Kidney (tissue), 22 donors: ENCODE results near the gene CLEC9A. TPM values are rescaled to one million over a fixed set of nuclear protein-coding genes. Genes with fewer than 3 reads are reported as not detected.

Experiments
- DNase-seq, 5 donors: peaks; one replicate each; pipeline ENCODE4 v3.0.0-alpha.2; 2013 to 2020
- FAIRE-seq: peaks from 2 replicates; lab custom pipeline; 2012; peaks lifted over from hg19 to GRCh38; lab: Jason Lieb, UNC
- H3K27ac ChIP-seq, 2 donors: one replicate each; pipeline ENCODE4 v1.7.0; 2013; ENCODE audit warnings: low read depth in 2 of 2, low read length in 2 of 2, inconsistent platforms in 1 of 2
- H3K27me3 ChIP-seq: one replicate; pipeline ENCODE4 v1.7.1; 2013; ENCODE audit warnings: low read length, inconsistent platforms; ENCODE audit not compliant: control insufficient read depth, insufficient read depth
- H3K36me3 ChIP-seq, 3 donors: one replicate each; pipeline versions ENCODE4 v1.7.0 to v1.7.1; 2013; ENCODE audit warnings: low read length in 3 of 3, control low read depth in 1 of 3, inconsistent platforms in 1 of 3; ENCODE audit not compliant: insufficient read depth in 3 of 3, control insufficient read depth in 2 of 3
- H3K4me1 ChIP-seq, 3 donors: one replicate each; pipeline versions ENCODE4 v1.7.0 to v1.7.1; 2013; ENCODE audit warnings: low read length in 3 of 3, inconsistent platforms in 1 of 3, low read depth in 1 of 3; ENCODE audit not compliant: control insufficient read depth in 2 of 3, insufficient read depth in 2 of 3
- H3K4me3 ChIP-seq, 3 donors: one replicate each; pipeline versions ENCODE4 v1.7.0 to v1.8.1; 2013; ENCODE audit warnings: low read length in 3 of 3, control low read depth in 1 of 3, inconsistent platforms in 1 of 3
- H3K9ac ChIP-seq, 3 donors: one replicate each; pipeline versions ENCODE4 v1.7.0 to v1.7.1; 2013; ENCODE audit warnings: low read length in 3 of 3, control low read depth in 1 of 3, inconsistent platforms in 1 of 3
- H3K9me3 ChIP-seq, 3 donors: one replicate each; pipeline versions ENCODE4 v1.7.0 to v1.7.1; 2013; ENCODE audit warnings: low read length in 3 of 3, control low read depth in 1 of 3, inconsistent platforms in 1 of 3; ENCODE audit not compliant: control insufficient read depth in 2 of 3, insufficient read depth in 1 of 3
- CTCF ChIP-seq: IDR thresholded peaks from 3 replicates; pipeline ENCODE4 v1.5.1; 2012; ENCODE audit warnings: mild to moderate bottlenecking, moderate library complexity, borderline replicate concordance; ENCODE audit not compliant: insufficient read depth; ENCODE audit errors: extremely low read depth
- intact Hi-C: fragments of 100-400 bp; cut with DNase I; formaldehyde crosslinking; loops from one replicate; pipeline ENCODE4 v1.11.1; 2022
- long read RNA-seq, 10 donors: library from polyadenylated mRNA in 1 of 10; unstranded in 1 of 10; transcript quantifications; one replicate each; pipeline ENCODE4 v2.0.0 and lab custom pipeline, GENCODE V29; 2021 to 2026
- polyA plus RNA-seq: library from polyadenylated mRNA; stranded (reverse); fragments of 350-450 nt; fragmentation: Illumina TruSeq; extraction: RNeasy Lipid Tissue Mini Kit (QIAGEN cat#74804); gene quantifications from one replicate; pipeline ENCODE4 v1.2.3, GENCODE V29; 2014; ENCODE audit warnings: low read depth, low replicate concordance; ENCODE audit not compliant: insufficient read depth
- total RNA-seq: library from RNA; stranded (reverse); fragmentation: NEBNext Ultra II Directional; extraction: Animal tissue kit (Norgen Biotek cat#: 25700); gene quantifications from one replicate; pipeline ENCODE4 v1.2.1, GENCODE V29; 2021
- donor health status: control.
- donor health status: control.
- donor health status: control.
- donor health status: control.
- donor health status: control.
- donor health status: DM: yes; HTN: yes; CAD: no.
- donor health status: Normal renal cell carcinoma (clear cell type).

The CLEC9A gene
- total RNA-seq, result 0.57 TPM
- polyA plus RNA-seq, result not detected
- long read RNA-seq, donor 1, result 0 reads
- long read RNA-seq, donor 2, result 0 reads
- long read RNA-seq, donor 3, result 0 reads
- long read RNA-seq, donor 4, result 0 reads
- long read RNA-seq, donor 5, result 0 reads
- long read RNA-seq, donor 6, result 0 reads
- long read RNA-seq, donor 7, result 0 reads
- long read RNA-seq, donor 8, result 0 reads
- long read RNA-seq, donor 9, result 0 reads
- long read RNA-seq, donor 10, result 0 reads

GRCh38 chr12:10030446-10030845, at the start of gene CLEC9A:
TSS of gene CLEC9A (plus strand) at chr12:10030682. CDS start at chr12:10052688, 22,006 bp downstream.
- Histone ChIP-seq H3K36me3 (no peaks in the 10 kb centered on the region), H3K9me3 (no peaks in the 10 kb centered on the region), H3K9ac (no peak within 1 kb of the TSS), H3K4me3 (no peak within 1 kb of the TSS), H3K4me1 (no peaks in the 10 kb centered on the region), H3K27me3 (no peaks in the 10 kb centered on the region), H3K27ac (no peak within 1 kb of the TSS)
- intact Hi-C loops, result no loop called here
- FAIRE-seq, result no peak
- no peak for TF ChIP-seq CTCF
- DNase-seq, result no peak

- Histone ChIP-seq H3K4me3 (no peak overlapping the region), H3K4me1 (no peaks in the 10 kb centered on the region), H3K27ac (no peak overlapping the region), H3K9me3 (no peaks in the 10 kb centered on the region), H3K36me3 (no peaks in the 10 kb centered on the region), H3K27me3 (no peaks in the 10 kb centered on the region), H3K9ac (no peak overlapping the region)
- TF ChIP-seq CTCF, result no peak
- FAIRE-seq (no peak), DNase-seq (no peak)
- intact Hi-C loops, result no loop called here
Observed at GRCh38 chr12:9991876-9992275, 38.6 kb upstream of the CLEC9A start.

GRCh38 chr12:9992296-9992695, 38.2 kb upstream of the CLEC9A start:
- no peak for TF ChIP-seq CTCF
- Histone ChIP-seq H3K4me3 (no peak overlapping the region), H3K27ac (no peak overlapping the region), H3K9me3 (no peaks in the 10 kb centered on the region), H3K36me3 (no peaks in the 10 kb centered on the region), H3K27me3 (no peaks in the 10 kb centered on the region), H3K9ac (no peak overlapping the region), H3K4me1 (no peaks in the 10 kb centered on the region)
- intact Hi-C loops, result no loop called here
- FAIRE-seq (no peak), DNase-seq (no peak)

- no peak for DNase-seq
- intact Hi-C loops, result no loop called here
- no peaks in the 10 kb centered on the region for H3K4me1 ChIP-seq
- no peaks in the 10 kb centered on the region for H3K9me3 ChIP-seq
- TF ChIP-seq CTCF, result no peak
- H3K27ac ChIP-seq, result no peak within 1 kb of the TSS
- H3K36me3 ChIP-seq, result no peaks in the 10 kb centered on the region
- no peak for FAIRE-seq
- H3K4me3 ChIP-seq, result no peak within 1 kb of the TSS
- no peaks in the 10 kb centered on the region for H3K27me3 ChIP-seq
- H3K9ac ChIP-seq, result no peak within 1 kb of the TSS
Observed at GRCh38 chr12:9999016-9999415, 31.5 kb upstream of the CLEC9A start, which contains the start of gene CLEC1B. TSS of gene CLEC1B (minus strand) at chr12:9999121. CDS start at chr12:9999100, 21 bp downstream.
